AG04450 (cell line): ENCODE results near the gene CACNA1C. TPM values are rescaled to one million over a fixed set of nuclear protein-coding genes. Genes with fewer than 3 reads are reported as not detected.

Experiments used
- CTCF ChIA-PET: fragments of 300-600, 350-600 bp; formaldehyde crosslinking; extraction: SDS; loops from one replicate; lab custom pipeline; 2022; ENCODE audit warnings: antibody characterized with exemption, inconsistent platforms; lab: Charles Lee
- POLR2A ChIA-PET: fragments of 350-600 bp; formaldehyde crosslinking; extraction: SDS; loops from one replicate; lab custom pipeline; 2021; ENCODE audit warnings: antibody characterized with exemption, inconsistent platforms; lab: Yijun Ruan, JAX
- DNase-seq: peaks from one replicate; pipeline ENCODE4 v3.0.0-alpha.2; 2011; ENCODE audit warnings: low read depth, low spot score
- H3K27ac ChIP-seq: one replicate; pipeline ENCODE4 v1.5.1; 2012; ENCODE audit warnings: low read depth, low read length, control low read depth
- H3K27me3 ChIP-seq: one replicate; pipeline ENCODE4 v1.6.0; 2012; ENCODE audit warnings: low read length; ENCODE audit not compliant: control insufficient read depth, insufficient read depth
- H3K4me3 ChIP-seq: 2 replicates; pipeline ENCODE4 v1.5.1; 2011; ENCODE audit warnings: mild to moderate bottlenecking, low read depth, low read length, control low read depth
- H3K9me3 ChIP-seq: 2 replicates; pipeline ENCODE4 v1.5.1; 2012; ENCODE audit warnings: low read length; ENCODE audit not compliant: control insufficient read depth, insufficient read depth
- polyA plus RNA-seq: library from polyadenylated mRNA; depleted of rRNA; stranded (reverse); fragments of >200 nt; gene quantifications from 2 replicates; pipeline ENCODE4 v1.2.3, GENCODE V29; 2011
- TF ChIP-seq, protein P1 (sequence below): IDR thresholded peaks from 2 replicates; pipeline ENCODE4 v1.5.1; 2011; ENCODE audit warnings: low read depth, low read length, control low read depth, inconsistent platforms

Gene CACNA1C
- polyA plus RNA-seq, 1 experiment, result 5.9 TPM

DNA sequence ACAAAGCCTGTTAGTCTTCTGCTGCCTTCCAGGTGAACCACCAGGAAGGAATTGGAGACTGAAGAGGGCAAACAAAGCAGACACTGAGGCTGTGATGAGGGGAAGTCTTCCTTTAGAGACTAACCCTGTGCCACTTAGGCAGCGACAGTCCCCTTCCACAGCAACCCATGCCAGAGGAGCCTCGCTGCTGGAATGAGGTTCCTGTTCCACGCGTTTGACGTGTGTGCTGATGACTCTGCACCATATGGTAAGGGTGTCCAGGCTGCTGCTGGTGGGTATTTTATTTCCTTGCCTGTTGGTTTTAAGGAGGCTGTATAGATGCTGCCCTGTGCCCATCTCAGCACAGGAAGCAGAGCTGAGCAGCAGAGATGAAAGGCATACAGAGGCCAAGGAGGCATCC, 380.1 kb downstream of the CACNA1C start:
- TF ChIP-seq, protein P1, sequence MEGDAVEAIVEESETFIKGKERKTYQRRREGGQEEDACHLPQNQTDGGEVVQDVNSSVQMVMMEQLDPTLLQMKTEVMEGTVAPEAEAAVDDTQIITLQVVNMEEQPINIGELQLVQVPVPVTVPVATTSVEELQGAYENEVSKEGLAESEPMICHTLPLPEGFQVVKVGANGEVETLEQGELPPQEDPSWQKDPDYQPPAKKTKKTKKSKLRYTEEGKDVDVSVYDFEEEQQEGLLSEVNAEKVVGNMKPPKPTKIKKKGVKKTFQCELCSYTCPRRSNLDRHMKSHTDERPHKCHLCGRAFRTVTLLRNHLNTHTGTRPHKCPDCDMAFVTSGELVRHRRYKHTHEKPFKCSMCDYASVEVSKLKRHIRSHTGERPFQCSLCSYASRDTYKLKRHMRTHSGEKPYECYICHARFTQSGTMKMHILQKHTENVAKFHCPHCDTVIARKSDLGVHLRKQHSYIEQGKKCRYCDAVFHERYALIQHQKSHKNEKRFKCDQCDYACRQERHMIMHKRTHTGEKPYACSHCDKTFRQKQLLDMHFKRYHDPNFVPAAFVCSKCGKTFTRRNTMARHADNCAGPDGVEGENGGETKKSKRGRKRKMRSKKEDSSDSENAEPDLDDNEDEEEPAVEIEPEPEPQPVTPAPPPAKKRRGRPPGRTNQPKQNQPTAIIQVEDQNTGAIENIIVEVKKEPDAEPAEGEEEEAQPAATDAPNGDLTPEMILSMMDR, result no peak
- ChIA-PET CTCF (no interaction called here), POLR2A (no interaction called here)
- no peak overlapping the region for H3K4me3 ChIP-seq
- no peak overlapping the region for H3K27ac ChIP-seq
- no peak for DNase-seq
- peaks cover 4% of the 10 kb centered on the region for H3K9me3 ChIP-seq
- peaks cover 3% of the 10 kb centered on the region for H3K27me3 ChIP-seq

DNA sequence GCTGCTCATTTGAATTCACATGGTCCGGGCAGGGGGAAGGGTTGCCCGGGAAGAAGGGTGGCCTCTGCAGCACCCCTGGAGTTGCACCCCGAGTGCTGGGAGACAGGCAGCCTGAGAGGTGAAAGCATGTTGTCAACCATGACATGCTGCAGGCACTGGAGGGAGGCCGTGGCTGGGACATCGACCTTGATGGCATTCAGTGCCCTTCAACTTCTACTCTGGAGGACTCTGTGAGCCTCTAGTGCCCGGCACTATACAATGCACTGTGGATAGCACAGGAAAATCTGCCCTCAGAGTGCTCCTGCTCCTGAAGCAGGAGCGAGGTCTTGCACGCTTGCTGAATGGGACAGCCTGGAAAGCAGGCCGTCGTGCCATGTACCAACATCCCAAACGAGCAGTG, 382.7 kb downstream of the CACNA1C start:
- Histone ChIP-seq H3K27ac (no peak overlapping the region), H3K27me3 (no peaks in the 10 kb centered on the region), H3K9me3 (peaks cover 4% of the 10 kb centered on the region; the same call in 1 of the 2 replicates), H3K4me3 (no peak overlapping the region)
- TF ChIP-seq, protein P1, result no peak
- POLR2A ChIA-PET, result no interaction called here
- DNase-seq, result no peak
- CTCF ChIA-PET, result no interaction called here

DNA sequence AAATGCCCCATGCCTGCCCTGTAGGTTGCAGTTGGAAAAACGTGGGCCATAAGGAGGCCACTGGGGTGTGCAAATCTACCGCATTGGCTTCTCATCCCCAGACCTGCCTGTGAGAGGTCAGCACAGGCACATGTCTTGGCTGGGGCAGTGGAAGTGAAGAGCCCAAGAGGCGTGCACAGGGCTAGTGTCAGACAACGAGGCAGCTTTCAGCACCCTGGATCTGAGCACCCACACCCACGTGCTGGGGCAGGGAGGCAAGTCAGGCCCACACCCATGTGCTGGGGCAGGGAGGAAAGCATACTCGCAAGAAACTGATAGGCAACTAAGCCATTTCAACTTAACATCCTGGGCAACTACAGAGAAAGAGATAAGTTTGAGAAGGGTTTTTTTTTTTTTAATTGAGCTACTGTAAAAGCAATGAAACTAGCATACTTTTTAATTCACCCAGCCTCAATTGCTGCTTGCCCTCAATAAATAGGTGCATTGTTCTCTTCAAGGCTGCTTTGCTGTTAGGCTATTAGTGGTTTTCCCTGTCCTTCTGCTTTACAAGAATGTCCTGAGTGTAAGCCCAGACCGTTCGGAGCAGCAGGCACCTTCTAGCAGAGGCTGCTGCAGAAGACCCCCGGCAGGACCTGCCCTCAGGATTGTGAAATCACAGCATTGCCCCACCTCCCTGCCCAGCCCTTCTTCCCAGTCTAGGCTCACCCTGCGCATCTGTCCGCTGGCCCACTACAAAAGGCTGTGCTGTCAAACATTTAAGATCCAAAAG, 386.7 kb downstream of the CACNA1C start:
- TF ChIP-seq, protein P1, result no peak
- ChIA-PET POLR2A (no interaction called here), CTCF (no interaction called here)
- H3K27me3 ChIP-seq, result no peaks in the 10 kb centered on the region
- H3K9me3 ChIP-seq, result no peaks in the 10 kb centered on the region; the same call in 1 of the 2 replicates
- no peak overlapping the region for H3K27ac ChIP-seq
- DNase-seq, result no peak
- no peak overlapping the region for H3K4me3 ChIP-seq

DNA sequence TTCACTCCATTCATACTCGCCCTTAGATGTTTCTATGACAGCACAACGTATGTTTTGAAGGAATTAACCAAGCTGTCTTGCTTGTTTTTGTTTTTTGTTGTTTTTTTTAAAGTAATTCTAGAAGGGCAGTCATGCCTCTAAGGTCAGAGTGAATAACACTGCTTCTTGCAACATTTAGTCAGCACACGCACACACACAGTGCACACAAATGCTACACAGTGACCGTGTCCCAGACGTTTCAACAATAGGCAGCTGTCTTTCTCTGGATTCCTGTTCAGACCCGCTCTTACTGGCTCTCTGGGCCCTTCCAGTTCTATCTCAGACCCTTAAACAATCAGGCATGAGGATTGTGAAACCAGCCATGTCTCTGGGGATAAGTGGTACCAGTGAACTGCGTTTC, 391.0 kb downstream of the CACNA1C start:
- H3K4me3 ChIP-seq, result no peak overlapping the region
- TF ChIP-seq, protein P1, result no peak
- no peak overlapping the region for H3K27ac ChIP-seq
- no peak for DNase-seq
- CTCF ChIA-PET, result no interaction called here
- POLR2A ChIA-PET, result no interaction called here
- no peaks in the 10 kb centered on the region for H3K9me3 ChIP-seq
- no peaks in the 10 kb centered on the region for H3K27me3 ChIP-seq

DNA sequence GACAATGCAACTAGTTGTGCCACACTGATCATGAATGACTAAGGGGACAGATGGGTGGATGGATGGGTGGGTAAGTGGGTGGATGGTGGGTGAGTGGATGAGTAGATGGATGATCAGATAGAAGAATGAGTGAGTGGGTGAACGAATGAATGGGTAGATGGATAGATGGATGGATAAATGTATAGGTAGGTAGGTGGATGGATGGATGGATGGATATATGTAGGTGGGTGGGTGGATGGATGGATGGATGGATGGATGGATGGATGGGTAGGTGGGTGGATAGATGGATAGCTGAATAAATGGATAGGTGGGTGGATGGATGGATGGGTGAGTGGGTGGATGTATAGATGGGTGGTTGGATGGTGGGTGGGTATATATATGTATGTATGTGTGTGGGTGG, 393.2 kb downstream of the CACNA1C start:
- TF ChIP-seq, protein P1, result no peak
- Histone ChIP-seq H3K4me3 (no peak overlapping the region), H3K27me3 (no peaks in the 10 kb centered on the region), H3K27ac (no peak overlapping the region), H3K9me3 (no peaks in the 10 kb centered on the region)
- ChIA-PET POLR2A (no interaction called here), CTCF (no interaction called here)
- DNase-seq, result no peak
